Thyroid gland (tissue), 4 donors: ENCODE results near the gene SGCD. TPM values are rescaled to one million over a fixed set of nuclear protein-coding genes. Genes with fewer than 3 reads are reported as not detected.
"Not testable (repeated sequence)": the region's sequence is repeated elsewhere in the genome, so short reads cannot be mapped to it uniquely, and the experiment has no call there.

Experiments used
- DNase-seq, 2 donors: peaks; one replicate each; pipeline ENCODE4 v3.0.0-alpha.2; 2019
- H3K27ac ChIP-seq, 3 donors: fragments of 200-600 bp; sonication (generic); 1 replicate in 2 of 3; 2 replicates in 1 of 3; pipeline ENCODE4 v1.5.1; 2016 to 2019; ENCODE audit warnings: mild to moderate bottlenecking in 1 of 3, moderate library complexity in 1 of 3
- H3K27me3 ChIP-seq: fragments of 200-600 bp; sonication (generic); one replicate; pipeline ENCODE4 v1.5.1; 2019
- H3K36me3 ChIP-seq, 2 donors: fragments of 200-600 bp; sonication (generic); one replicate each; pipeline ENCODE4 v1.5.1; 2016 to 2019
- H3K4me1 ChIP-seq, 2 donors: fragments of 200-600 bp; sonication (generic); one replicate each; pipeline ENCODE4 v1.5.1; 2017 to 2019
- H3K4me3 ChIP-seq, 3 donors: fragments of 200-600 bp; sonication (generic); replicated peaks in 1 of 3; 1 replicate in 2 of 3; 2 replicates in 1 of 3; pipeline ENCODE4 v1.5.1; 2016; ENCODE audit warnings: mild to moderate bottlenecking in 1 of 3
- H3K9me3 ChIP-seq: fragments of 200-600 bp; sonication (generic); one replicate; pipeline ENCODE4 v1.5.1; 2017
- POLR2A ChIP-seq, 2 donors: fragments of 450-650 bp; IDR thresholded peaks; one replicate each; pipeline ENCODE4 v1.6.1; 2017; ENCODE audit warnings: antibody characterized with exemption in 2 of 2, mild to moderate bottlenecking in 2 of 2, moderate library complexity in 1 of 2
- whole genome bisulfite sequencing, 2 donors: methylation state at CpG; one replicate each; pipeline ENCODE4 v1.1.5; 2017; 5-methylcytosine and 5-hydroxymethylcytosine counted together
- intact Hi-C: fragments of 100-400 bp; cut with DNase I; formaldehyde crosslinking; loops from one replicate; pipeline ENCODE4 v1.15.1; 2023
- total RNA-seq, 4 donors: library from RNA; depleted of rRNA; stranded (reverse); fragments of >200 nt; gene quantifications; one replicate each; pipeline ENCODE4 v1.2.3, GENCODE V29; 2016
- TF ChIP-seq, protein P1 (sequence below), 6 experiments: fragments of 200-600 bp in 3 of 6; fragments of 450-650 bp in 3 of 6; sonication (generic) in 3 of 6; IDR thresholded peaks; one replicate each; pipeline ENCODE4 v1.5.1; 2016 to 2019; ENCODE audit warnings: antibody characterized with exemption in 6 of 6, mild to moderate bottlenecking in 2 of 6, inconsistent platforms in 1 of 6, moderate library complexity in 1 of 6

The SGCD gene
- total RNA-seq, 4 donors from 2014 or later, result 7.4 to 20.1 (median 9.2) TPM

DNA sequence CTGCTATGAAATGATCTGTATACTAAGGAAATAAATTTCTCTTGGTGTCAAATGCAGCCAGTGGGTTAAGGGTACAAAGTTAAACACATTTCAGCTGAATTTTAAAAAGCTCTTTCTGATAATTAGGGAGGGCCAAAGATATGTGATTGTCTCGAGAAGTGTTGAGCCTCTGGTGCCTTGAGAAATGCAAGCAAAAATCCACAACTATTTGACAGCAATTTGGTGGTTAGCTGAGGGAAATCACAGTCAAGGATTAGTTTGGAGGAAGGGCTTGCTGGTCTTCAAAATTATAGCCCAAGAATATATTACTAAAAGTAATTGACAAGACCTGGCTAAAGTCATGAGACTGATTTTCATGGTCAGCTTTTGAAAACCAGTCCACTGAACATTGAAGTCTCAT is 267.4 kb downstream of the SGCD start:
- Histone ChIP-seq H3K27ac (no peak overlapping the region), H3K27me3 (no peaks in the 10 kb centered on the region), H3K9me3 (no peaks in the 10 kb centered on the region), H3K36me3 (no peaks in the 10 kb centered on the region), H3K4me3 (no peak overlapping the region), H3K4me1 (peaks cover 0 to 3% of the 10 kb centered on the region in 2 donors)
- TF ChIP-seq, protein P1, sequence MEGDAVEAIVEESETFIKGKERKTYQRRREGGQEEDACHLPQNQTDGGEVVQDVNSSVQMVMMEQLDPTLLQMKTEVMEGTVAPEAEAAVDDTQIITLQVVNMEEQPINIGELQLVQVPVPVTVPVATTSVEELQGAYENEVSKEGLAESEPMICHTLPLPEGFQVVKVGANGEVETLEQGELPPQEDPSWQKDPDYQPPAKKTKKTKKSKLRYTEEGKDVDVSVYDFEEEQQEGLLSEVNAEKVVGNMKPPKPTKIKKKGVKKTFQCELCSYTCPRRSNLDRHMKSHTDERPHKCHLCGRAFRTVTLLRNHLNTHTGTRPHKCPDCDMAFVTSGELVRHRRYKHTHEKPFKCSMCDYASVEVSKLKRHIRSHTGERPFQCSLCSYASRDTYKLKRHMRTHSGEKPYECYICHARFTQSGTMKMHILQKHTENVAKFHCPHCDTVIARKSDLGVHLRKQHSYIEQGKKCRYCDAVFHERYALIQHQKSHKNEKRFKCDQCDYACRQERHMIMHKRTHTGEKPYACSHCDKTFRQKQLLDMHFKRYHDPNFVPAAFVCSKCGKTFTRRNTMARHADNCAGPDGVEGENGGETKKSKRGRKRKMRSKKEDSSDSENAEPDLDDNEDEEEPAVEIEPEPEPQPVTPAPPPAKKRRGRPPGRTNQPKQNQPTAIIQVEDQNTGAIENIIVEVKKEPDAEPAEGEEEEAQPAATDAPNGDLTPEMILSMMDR (IDR thresholded peaks at IDR 0.05), result no peak
- no peak for TF ChIP-seq POLR2A (IDR thresholded peaks at IDR 0.05)
- 86 to 90% methylated on average over 1 of the region's 1 CpG for WGBS, 2 donors
- no peak for DNase-seq
- intact Hi-C loops, result no loop called here

DNA sequence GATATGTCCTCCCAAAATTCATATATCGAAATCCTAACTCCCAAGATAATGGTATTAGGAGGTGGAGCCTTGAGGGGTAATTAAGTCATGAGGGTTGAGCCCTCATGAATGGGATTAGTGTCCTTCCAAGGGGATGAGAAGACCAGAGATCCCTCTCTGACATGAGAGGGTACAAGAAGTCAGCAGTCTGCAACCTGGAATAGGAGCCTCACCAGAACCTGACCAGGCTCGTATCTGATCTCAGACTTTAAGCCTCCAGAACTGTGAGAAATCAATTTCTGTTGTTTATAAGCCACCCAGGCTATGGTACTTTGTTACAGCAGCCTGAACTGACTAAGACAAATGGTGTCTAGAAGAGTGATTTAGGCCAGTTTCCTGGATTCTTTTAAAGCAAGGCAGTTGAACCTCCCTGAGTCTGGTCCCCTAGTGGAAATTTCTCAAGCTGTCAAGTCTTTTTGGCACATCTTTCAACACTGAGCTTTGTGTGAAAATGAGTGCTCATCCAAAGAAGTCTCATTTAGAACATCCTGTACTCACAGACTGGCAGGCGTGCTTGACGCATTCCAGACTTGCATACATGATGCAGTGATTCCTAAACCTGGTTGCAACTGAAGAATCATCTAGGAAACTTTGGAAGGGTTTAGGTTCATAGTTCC is 268.3 kb downstream of the SGCD start:
- intact Hi-C loops, result no loop called here
- TF ChIP-seq, protein P1 (IDR thresholded peaks at IDR 0.05), result no peak
- no peak for TF ChIP-seq POLR2A (IDR thresholded peaks at IDR 0.05)
- H3K27ac ChIP-seq, result no peak overlapping the region

DNA sequence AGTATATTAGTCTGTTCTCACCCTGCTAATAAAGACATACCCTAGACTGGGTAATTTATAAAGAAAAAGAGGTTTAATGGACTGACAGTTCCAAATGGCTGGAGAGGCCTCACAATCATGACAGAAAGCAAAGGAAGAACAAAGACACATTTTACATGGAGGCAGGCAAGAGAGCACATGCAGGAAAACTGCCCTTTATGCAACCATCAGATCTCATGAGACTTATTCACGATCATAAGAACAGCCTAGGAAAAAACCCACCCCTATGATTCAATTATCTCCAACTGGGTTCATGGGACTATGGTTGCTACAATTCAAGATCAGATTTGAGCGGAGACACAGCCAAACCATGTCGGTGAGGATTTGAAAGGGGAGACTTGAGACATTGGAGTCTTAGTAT is 270.3 kb downstream of the SGCD start:
- no peak overlapping the region for H3K4me3 ChIP-seq
- intact Hi-C loops, result no loop called here

More for the DNA sequence above, 268.3 kb downstream of the SGCD start:
- H3K36me3 ChIP-seq, result no peaks in the 10 kb centered on the region
- no peaks in the 10 kb centered on the region for H3K9me3 ChIP-seq
- WGBS, 2 donors, result 61 to 74% methylated on average over 4 of the region's 4 CpGs
- peaks cover 0 to 3% of the 10 kb centered on the region in 2 donors for H3K4me1 ChIP-seq
- peak in 1 of 2 donors; percentile 20 for DNase-seq
- H3K27me3 ChIP-seq, result no peaks in the 10 kb centered on the region
- no peak overlapping the region for H3K4me3 ChIP-seq

DNA sequence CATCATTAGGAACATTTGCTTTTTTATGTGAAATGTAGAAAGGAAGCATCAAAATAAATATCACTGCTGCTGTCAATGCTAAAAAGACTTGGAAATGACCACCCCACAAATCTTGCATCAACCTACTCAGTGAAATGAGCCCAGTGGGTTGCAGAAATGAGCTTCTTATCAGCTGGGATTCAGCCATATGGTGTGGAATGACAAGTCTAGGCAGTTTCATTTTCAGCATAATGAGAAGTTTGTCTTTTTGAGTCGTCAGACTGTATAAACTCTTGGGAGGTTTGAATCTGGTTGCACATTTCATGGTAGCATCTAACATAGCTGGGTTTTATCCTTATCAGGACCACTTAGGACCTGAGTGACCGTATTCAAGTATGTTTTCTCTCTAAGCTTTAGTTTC is 272.0 kb downstream of the SGCD start:
- H3K4me3 ChIP-seq, result no peak overlapping the region
- TF ChIP-seq, protein P1 (IDR thresholded peaks at IDR 0.05), result no peak
- no peak for TF ChIP-seq POLR2A (IDR thresholded peaks at IDR 0.05)
- H3K9me3 ChIP-seq, result no peaks in the 10 kb centered on the region
- no peak overlapping the region for H3K27ac ChIP-seq
- no peak for DNase-seq
- H3K4me1 ChIP-seq, result no peaks in the 10 kb centered on the region
- H3K27me3 ChIP-seq, result no peaks in the 10 kb centered on the region
- no peaks in the 10 kb centered on the region for H3K36me3 ChIP-seq
- intact Hi-C loops, result no loop called here
- WGBS, 2 donors, result 72 to 74% methylated on average over 2 of the region's 2 CpGs

More for the DNA sequence above, 270.3 kb downstream of the SGCD start:
- 91 to 93% methylated on average over 3 of the region's 3 CpGs for WGBS, 2 donors
- no peak for TF ChIP-seq POLR2A (IDR thresholded peaks at IDR 0.05)
- TF ChIP-seq, protein P1 (IDR thresholded peaks at IDR 0.05), result no peak
- H3K27me3 ChIP-seq, result no peaks in the 10 kb centered on the region
- H3K9me3 ChIP-seq, result no peaks in the 10 kb centered on the region
- no peak overlapping the region for H3K27ac ChIP-seq
- no peaks in the 10 kb centered on the region for H3K36me3 ChIP-seq
- no peak for DNase-seq
- H3K4me1 ChIP-seq, result no peaks in the 10 kb centered on the region

DNA sequence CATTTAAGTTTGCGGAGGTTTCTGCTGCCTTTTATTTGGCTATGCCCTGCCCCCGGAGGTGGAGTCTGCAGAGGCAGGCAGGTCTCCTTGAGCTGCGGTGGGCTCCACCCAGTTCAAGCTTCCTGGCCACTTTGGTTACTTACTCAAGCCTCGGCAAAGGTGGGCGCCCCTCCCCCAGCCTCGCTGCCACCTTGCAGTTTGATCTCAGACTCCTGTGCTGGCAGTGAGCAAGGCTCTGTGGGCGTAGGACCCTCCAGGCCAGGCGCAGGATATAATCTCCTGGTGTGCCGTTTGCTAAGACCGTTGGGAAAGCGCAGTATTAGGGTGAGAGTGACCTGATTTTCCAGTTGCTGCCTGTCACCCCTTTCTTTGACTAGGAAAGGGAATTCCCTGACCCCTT is 283.6 kb downstream of the SGCD start:
- WGBS, 2 donors, result 94 to 98% methylated on average over 11 of the region's 11 CpGs
- H3K27me3 ChIP-seq, H3K36me3 ChIP-seq, H3K27ac ChIP-seq, DNase-seq, H3K9me3 ChIP-seq, H3K4me3 ChIP-seq, intact Hi-C loops, H3K4me1 ChIP-seq: not testable (repeated sequence)
